HG03280 (cell line): ENCODE results near the gene WDR35.
"Not testable (repeated sequence)": the region's sequence is repeated elsewhere in the genome, so short reads cannot be mapped to it uniquely, and the experiment has no call there.

Source experiments
- ATAC-seq: cut with Tn5 transposase; IDR thresholded peaks from one replicate; pipeline ENCODE4 v1.9.1; 2021; ENCODE audit warnings: mild to moderate bottlenecking, moderate library complexity; ENCODE audit not compliant: unreplicated experiment

WDR35 gene

GRCh38 chr2:19942199-19942598, 47.7 kb downstream of the WDR35 start:
- ATAC-seq: no peak

- no peak for ATAC-seq
Measured at GRCh38 chr2:19937004-19937403, 52.9 kb downstream of the WDR35 start.

GRCh38 chr2:19936203-19936602, 53.7 kb downstream of the WDR35 start:
- ATAC-seq: no peak

GRCh38 chr2:19933351-19933981, 56.4 kb downstream of the WDR35 start:
- no peak for ATAC-seq

- ATAC-seq: no peak
Measured at GRCh38 chr2:19932928-19933327, 57.0 kb downstream of the WDR35 start.

- ATAC-seq: no peak
Measured at GRCh38 chr2:19929226-19929625, 60.7 kb downstream of the WDR35 start.

GRCh38 chr2:19927816-19928215, 62.1 kb downstream of the WDR35 start:
- ATAC-seq: not testable (repeated sequence)

- not testable (repeated sequence) for ATAC-seq
Measured at GRCh38 chr2:19924526-19924925, 65.4 kb downstream of the WDR35 start.

- ATAC-seq: not testable (repeated sequence)
Measured at GRCh38 chr2:19922188-19922587, 67.7 kb downstream of the WDR35 start.

GRCh38 chr2:19916385-19916950, 73.4 kb downstream of the WDR35 start:
- ATAC-seq: no peak

- ATAC-seq: no peak
Measured at GRCh38 chr2:19914266-19914975, 75.5 kb downstream of the WDR35 start.

- no peak for ATAC-seq
Measured at GRCh38 chr2:19911808-19912509, 77.9 kb downstream of the WDR35 start.

- no peak for ATAC-seq
Measured at GRCh38 chr2:19902216-19902740, 87.6 kb downstream of the WDR35 start.

GRCh38 chr2:19901442-19902215, 88.3 kb downstream of the WDR35 start, which contains the start of gene TTC32:
TSS of gene TTC32 (minus strand) at chr2:19901983. CDS start at chr2:19901854, 129 bp downstream.
- ATAC-seq: peak; percentile 88

- ATAC-seq: peak; percentile 2
Measured at GRCh38 chr2:19900931-19901441, 88.9 kb downstream of the WDR35 start.

GRCh38 chr2:19899985-19900930, 89.6 kb downstream of the WDR35 start:
- peak; percentile 29 for ATAC-seq

GRCh38 chr2:19898592-19899329, 91.1 kb downstream of the WDR35 start:
- no peak for ATAC-seq

GRCh38 chr2:19897623-19898245, 92.2 kb downstream of the WDR35 start:
- no peak for ATAC-seq
